Thoracic aorta (tissue), 2 donors: ENCODE results near the gene IFT122. TPM values are rescaled to one million over a fixed set of nuclear protein-coding genes. Genes with fewer than 3 reads are reported as not detected.

Experiments
- ATAC-seq: fragments of 150-250 bp; one replicate; pipeline ENCODE4 v1.8.0; 2017; ENCODE audit warnings: low read depth; ENCODE audit not compliant: insufficient number of reproducible peaks, low FRiP score
- DNase-seq: peaks from one replicate; pipeline ENCODE4 v3.0.0-alpha.2; 2020; ENCODE audit warnings: low spot score
- H3K27ac ChIP-seq, 2 donors: fragments of 200-600 bp; sonication (generic); 1 replicate in 1 of 2; 2 replicates in 1 of 2; pipeline ENCODE4 v1.5.1; 2016; ENCODE audit warnings: mild to moderate bottlenecking in 2 of 2, moderate library complexity in 2 of 2
- H3K27me3 ChIP-seq: fragments of 200-600 bp; sonication (generic); replicated peaks from 2 replicates; pipeline ENCODE4 v1.6.0; 2016; ENCODE audit warnings: mild to moderate bottlenecking; ENCODE audit not compliant: insufficient read depth
- H3K36me3 ChIP-seq: fragments of 200-600 bp; sonication (generic); one replicate; pipeline ENCODE4 v1.5.1; 2016
- H3K4me1 ChIP-seq, 2 donors: fragments of 200-600 bp; sonication (generic); 1 replicate in 1 of 2; 2 replicates in 1 of 2; pipeline versions ENCODE4 v1.5.1 to v1.6.0; 2016; ENCODE audit warnings: low read depth in 2 of 2, mild to moderate bottlenecking in 1 of 2; ENCODE audit not compliant: control insufficient read depth in 1 of 2
- H3K4me3 ChIP-seq: fragments of 200-600 bp; sonication (generic); 2 replicates; pipeline ENCODE4 v1.5.1; 2016; ENCODE audit warnings: mild to moderate bottlenecking
- H3K9me3 ChIP-seq: fragments of 200-600 bp; sonication (generic); 2 replicates; pipeline ENCODE4 v1.5.1; 2016
- CTCF ChIP-seq: fragments of 200-600 bp; sonication (generic); IDR thresholded peaks from one replicate; pipeline ENCODE4 v1.5.1; 2019; ENCODE audit warnings: antibody characterized with exemption
- total RNA-seq, 2 donors: library from RNA; depleted of rRNA; stranded (reverse); fragments of >200 nt; gene quantifications; one replicate each; pipeline versions ENCODE4 v1.1.0 to v1.2.3, GENCODE V29; 2016

Gene IFT122
- total RNA-seq, 2 donors from 2014 or later = 50.1 to 61.9 TPM

- Histone ChIP-seq H3K4me3 (no peak overlapping the region), H3K9me3 (no peaks in the 10 kb centered on the region), H3K27ac (no peak overlapping the region), H3K27me3 (no peaks in the 10 kb centered on the region), H3K4me1 (peaks cover 4 to 21% of the 10 kb centered on the region in 2 donors), H3K36me3 (peaks cover 5% of the 10 kb centered on the region)
- TF ChIP-seq CTCF = no peak
- ATAC-seq (no peak), DNase-seq (no peak)
Measured at GRCh38 chr3:129500334-129500658, 60.3 kb downstream of the IFT122 start.

GRCh38 chr3:129501630-129502029 lies 61.6 kb downstream of the IFT122 start:
- H3K4me1 ChIP-seq = peaks cover 5 to 31% of the 10 kb centered on the region in 2 donors

GRCh38 chr3:129502641-129503408 lies 62.8 kb downstream of the IFT122 start:
- Histone ChIP-seq H3K9me3 (no peaks in the 10 kb centered on the region), H3K36me3 (peaks cover 2% of the 10 kb centered on the region), H3K4me3 (no peak overlapping the region), H3K4me1 (peaks cover 9 to 42% of the 10 kb centered on the region in 2 donors), H3K27ac (no peak overlapping the region), H3K27me3 (no peaks in the 10 kb centered on the region)
- TF ChIP-seq CTCF = no peak
- no peak for ATAC-seq
- no peak for DNase-seq

More at GRCh38 chr3:129501630-129502029, 61.6 kb downstream of the IFT122 start:
- no peak for TF ChIP-seq CTCF
- Histone ChIP-seq H3K9me3 (no peaks in the 10 kb centered on the region), H3K27me3 (no peaks in the 10 kb centered on the region), H3K36me3 (peaks cover 5% of the 10 kb centered on the region), H3K4me3 (no peak overlapping the region), H3K27ac (no peak overlapping the region)
- DNase-seq = no peak
- no peak for ATAC-seq

GRCh38 chr3:129503471-129504291 lies 63.7 kb downstream of the IFT122 start:
- ATAC-seq (no peak), DNase-seq (no peak)
- Histone ChIP-seq H3K27ac (no peak overlapping the region), H3K36me3 (peaks cover 2% of the 10 kb centered on the region), H3K4me3 (no peak overlapping the region), H3K4me1 (peaks cover 9 to 44% of the 10 kb centered on the region in 2 donors), H3K27me3 (no peaks in the 10 kb centered on the region), H3K9me3 (no peaks in the 10 kb centered on the region)
- no peak for TF ChIP-seq CTCF

GRCh38 chr3:129504471-129505100 lies 64.6 kb downstream of the IFT122 start:
- TF ChIP-seq CTCF = no peak
- Histone ChIP-seq H3K27me3 (no peaks in the 10 kb centered on the region), H3K27ac (peak overlapping the region; percentile 45 to 62), H3K36me3 (peaks cover 2% of the 10 kb centered on the region), H3K4me1 (peaks cover 9 to 38% of the 10 kb centered on the region in 2 donors), H3K9me3 (no peaks in the 10 kb centered on the region), H3K4me3 (no peak overlapping the region)
- DNase-seq = no peak
- no peak for ATAC-seq
